K562 (cell line): ENCODE results near the gene KDM4C. TPM values are rescaled to one million over a fixed set of nuclear protein-coding genes. Genes with fewer than 3 reads are reported as not detected.

Experiments used
- ATAC-seq: fragments of 200-7000 bp; cut with Tn5 transposase; 3 replicates; pipeline ENCODE4 v1.9.1; 2020; ENCODE audit warnings: moderate library complexity
- BruUV-seq: library from RNA; stranded (reverse); fragments of 400-500 nt; replicated peaks from 2 replicates; lab custom pipeline; 2021; lab: Mats Ljungman, UMichigan
- CTCF ChIA-PET: fragments of 300-600 bp; formaldehyde crosslinking; extraction: SDS; loops from one replicate; lab custom pipeline; 2021; ENCODE audit warnings: low intra/inter-chr PET ratio; lab: Yijun Ruan, JAX
- POLR2A ChIA-PET: fragments of 300-600, 350-650 bp; sonication (Branson Sonifier 250); formaldehyde crosslinking; extraction: SDS; loops from one replicate; lab custom pipeline; 2021; ENCODE audit warnings: antibody characterized with exemption, inconsistent platforms; lab: Yijun Ruan, JAX
- DNase-seq, 4 experiments: peaks; one replicate each; pipeline versions ENCODE4 v3.0.0 to v3.0.0-alpha.2; 2011 to 2018; ENCODE audit warnings: low spot score in 3 of 4, mixed read lengths in 3 of 4; ENCODE audit errors: extremely low read depth in 1 of 4
- FAIRE-seq: peaks from 2 replicates; lab custom pipeline; 2011; peaks lifted over from hg19 to GRCh38; lab: Jason Lieb, UNC
- H2AFZ ChIP-seq: 2 replicates; pipeline ENCODE4 v1.6.0; 2011; ENCODE audit warnings: low read depth, low read length, control low read depth, inconsistent platforms
- H3K27ac ChIP-seq: fragments of 200-600 bp; 3 replicates; pipeline ENCODE4 v1.8.0; 2011; ENCODE audit warnings: low read depth, mild to moderate bottlenecking, control low read depth, inconsistent platforms, low read length, moderate library complexity, mixed read lengths; ENCODE audit errors: extremely low read depth
- H3K27me3 ChIP-seq, 2 experiments: fragments of 300-600 bp in 1 of 2; 2 replicates in 1 of 2; 3 replicates in 1 of 2; pipeline versions ENCODE4 v1.6.0 to v1.8.0; 2011; ENCODE audit warnings: inconsistent platforms in 2 of 2, low read length in 2 of 2, mild to moderate bottlenecking in 1 of 2, mixed read lengths in 1 of 2, moderate library complexity in 1 of 2; ENCODE audit not compliant: control insufficient read depth in 2 of 2, insufficient read depth in 2 of 2
- H3K36me3 ChIP-seq: fragments of 300-600 bp; 3 replicates; pipeline ENCODE4 v1.8.0; 2011; ENCODE audit warnings: mild to moderate bottlenecking, low read length, inconsistent platforms; ENCODE audit not compliant: control insufficient read depth, insufficient read depth
- H3K4me1 ChIP-seq, 2 experiments: fragments of 200-600 bp in 1 of 2; replicated peaks in 1 of 2; 2 replicates in 1 of 2; 3 replicates in 1 of 2; pipeline versions ENCODE4 v1.5.1 to v1.8.0; 2011; ENCODE audit warnings: inconsistent platforms in 2 of 2, low read length in 2 of 2, mild to moderate bottlenecking in 1 of 2, mixed read lengths in 1 of 2, moderate library complexity in 1 of 2; ENCODE audit not compliant: control insufficient read depth in 2 of 2, insufficient read depth in 2 of 2
- H3K4me2 ChIP-seq: 2 replicates; pipeline ENCODE4 v1.6.1; 2011; ENCODE audit warnings: low read length, control low read depth, inconsistent platforms, mixed read lengths; ENCODE audit not compliant: insufficient read depth
- H3K4me3 ChIP-seq: fragments of 200-600 bp; sonication (generic), shearing (Covaris generic); 2 replicates; pipeline ENCODE4 v1.5.1; 2016; ENCODE audit warnings: control low read depth, inconsistent platforms
- H3K79me2 ChIP-seq: fragments of 200-600 bp; 3 replicates; pipeline ENCODE4 v1.8.0; 2011; ENCODE audit warnings: low read length, inconsistent platforms; ENCODE audit not compliant: control insufficient read depth, insufficient read depth
- H3K9ac ChIP-seq, 2 experiments: 2 replicates each; pipeline versions ENCODE4 v1.6.0 to v1.6.1; 2011; ENCODE audit warnings: low read depth in 2 of 2, low read length in 2 of 2, control low read depth in 1 of 2, inconsistent platforms in 1 of 2, mild to moderate bottlenecking in 1 of 2, mixed read lengths in 1 of 2; ENCODE audit not compliant: insufficient read depth in 1 of 2
- H3K9me1 ChIP-seq: one replicate; pipeline ENCODE4 v1.6.0; 2011; ENCODE audit warnings: inconsistent platforms, mild to moderate bottlenecking, low read length, moderate library complexity; ENCODE audit not compliant: control insufficient read depth, insufficient read depth
- H3K9me3 ChIP-seq: replicated peaks from 2 replicates; pipeline ENCODE4 v1.5.1; 2011; ENCODE audit warnings: low read depth, low read length, inconsistent platforms; ENCODE audit not compliant: control insufficient read depth, insufficient read depth
- H4K20me1 ChIP-seq: replicated peaks from 2 replicates; pipeline ENCODE4 v1.6.1; 2011; ENCODE audit warnings: low read length, inconsistent platforms, mixed read lengths; ENCODE audit not compliant: control insufficient read depth, insufficient read depth
- ARHGAP35 ChIP-seq: fragments of 450-650 bp; IDR thresholded peaks from 2 replicates; pipeline ENCODE4 v1.6.1; 2018; ENCODE audit not compliant: partially characterized antibody
- JUN ChIP-seq, 2 experiments: sonication (generic) in 1 of 2; formaldehyde crosslinking in 1 of 2; IDR thresholded peaks; 2 replicates each; pipeline versions ENCODE4 v1.6.1 to v1.8.0; 2012 to 2022; ENCODE audit warnings: borderline replicate concordance in 2 of 2, mild to moderate bottlenecking in 2 of 2, improper control_type of control experiment in 1 of 2, low read depth in 1 of 2, low read length in 1 of 2, missing genetic modification reagents in 1 of 2
- JUNB ChIP-seq: fragments of 450-650 bp; formaldehyde crosslinking; conservative IDR thresholded peaks from 2 replicates; pipeline ENCODE4 v1.4.0; 2020; ENCODE audit warnings: mild to moderate bottlenecking
- SRF ChIP-seq, 2 experiments: fragments of 250-450, 450-650 bp in 1 of 2; sonication (Bioruptor Pico) in 1 of 2; sonication (generic) in 1 of 2; formaldehyde crosslinking; IDR thresholded peaks; 2 replicates each; pipeline versions ENCODE4 v1.5.0 to v1.5.1; 2020 to 2022; ENCODE audit warnings: mild to moderate bottlenecking in 1 of 2, missing genetic modification reagents in 1 of 2
- ZKSCAN8 ChIP-seq: fragments of 200-800 bp; sonication (Bioruptor generic); IDR thresholded peaks from 2 replicates; pipeline ENCODE4 v1.6.1; 2016; ENCODE audit warnings: missing genetic modification characterization, missing compliant biosample characterization
- WGBS: fragments of 100-300 bp; shearing (Covaris generic); methylation state at CpG from one replicate; pipeline ENCODE4 v1.1.6; 2016; ENCODE audit warnings: low coverage, mixed read lengths; ENCODE audit not compliant: insufficient coverage; ENCODE audit errors: missing lambda C conversion rate; 5-methylcytosine and 5-hydroxymethylcytosine counted together
- in situ Hi-C: fragments of 300-500 bp; cut with MboI; formaldehyde crosslinking; loops from 4 replicates; pipeline ENCODE4 v1.15.0; 2018; ENCODE audit warnings: inconsistent platforms, mixed read lengths
- intact Hi-C: fragments of 100-400 bp; cut with micrococcal nuclease; formaldehyde crosslinking; loops from 2 replicates; pipeline ENCODE4 v1.14.2; 2022
- polyA plus RNA-seq, 8 experiments: library from polyadenylated mRNA; depleted of rRNA in 4 of 8; stranded (reverse) in 5 of 8; unstranded in 3 of 8; fragments of >200 nt; fragmentation: Nextera tagmentation in 2 of 8; fragmentation: Illumina TruSeq in 1 of 8; extraction: Ambion mirVana in 2 of 8; extraction: Trizol in 1 of 8; gene quantifications; 2 replicates each; pipeline versions ENCODE4 v1.2.1 to v1.2.3, GENCODE V29; 2011 to 2014; ENCODE audit warnings: inconsistent platforms in 1 of 8, missing spikeins in 1 of 8
- total RNA-seq, 7 experiments: library from RNA; depleted of rRNA in 6 of 7; stranded (reverse); fragments of >200 nt in 6 of 7; fragmentation: Illumina TruSeq in 2 of 7; extraction: Trizol in 2 of 7; gene quantifications; 2 replicates each; pipeline versions ENCODE4 v1.2.1 to v1.2.3, GENCODE V29; 2011 to 2021; ENCODE audit warnings: low replicate concordance in 1 of 7
- TF ChIP-seq, protein P1 (sequence below): fragments of 250-450 bp; sonication (Bioruptor Pico); IDR thresholded peaks from 2 replicates; pipeline ENCODE4 v1.9.0; 2021; ENCODE audit warnings: mild to moderate bottlenecking

Gene KDM4C
- total and polyA plus RNA-seq, 9 of the 15 experiments (the other 6 are each of a cell fraction or from before 2014, with no cell fraction given) = 5.4 to 17.0 (median 12.6) TPM

DNA sequence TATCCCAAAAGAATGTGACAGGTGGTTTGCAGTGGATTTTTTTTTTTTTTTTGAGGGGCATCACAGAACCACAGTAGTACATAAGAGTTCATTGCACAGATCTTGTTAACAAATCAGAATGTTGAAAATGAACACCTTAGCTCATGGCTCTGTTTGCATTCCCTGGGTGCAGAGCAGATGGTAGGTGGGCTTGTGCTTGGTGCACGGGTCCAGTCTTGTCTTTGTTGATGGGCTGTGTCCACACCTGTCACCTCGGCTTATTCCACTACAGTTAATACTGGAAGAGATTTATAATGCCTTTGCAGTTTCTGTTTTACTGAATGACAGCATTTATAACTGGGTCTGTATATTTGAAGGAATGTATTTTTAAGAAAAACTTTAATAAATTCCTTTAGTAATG lies 146.6 kb downstream of the KDM4C start:
- no peak for FAIRE-seq
- Histone ChIP-seq H3K36me3 (no peaks in the 10 kb centered on the region), H3K27me3 (no peaks in the 10 kb centered on the region), H3K4me3 (no peak overlapping the region)
- no peak for TF ChIP-seq ARHGAP35
- TF ChIP-seq, protein P1, sequence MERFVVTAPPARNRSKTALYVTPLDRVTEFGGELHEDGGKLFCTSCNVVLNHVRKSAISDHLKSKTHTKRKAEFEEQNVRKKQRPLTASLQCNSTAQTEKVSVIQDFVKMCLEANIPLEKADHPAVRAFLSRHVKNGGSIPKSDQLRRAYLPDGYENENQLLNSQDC (CRISPR knock-in tag) = no peak
- no peak for TF ChIP-seq JUNB (CRISPR knock-in tag)
- no peak for TF ChIP-seq ZKSCAN8
- no peak for TF ChIP-seq JUN (IDR thresholded peaks at IDR 0.05; ENCODE audit: borderline replicate concordance, low read depth, low read length)
- TF ChIP-seq JUN (CRISPR knock-in tag; IDR thresholded peaks at IDR 0.05; ENCODE audit: borderline replicate concordance) = no peak
- TF ChIP-seq SRF (CRISPR knock-in tag; IDR thresholded peaks at IDR 0.05) = no peak
- TF ChIP-seq, all 486 proteins: peak for 0
- H3K27ac ChIP-seq = no peak overlapping the region
- no peaks in the 10 kb centered on the region; the same call in 2 of the 3 replicates for H3K79me2 ChIP-seq
- no peaks in the 10 kb centered on the region for H3K9me3 ChIP-seq
- peaks cover 0 to 3% of the 10 kb centered on the region in 2 experiments; a peak in 3 of 5 replicates for H3K4me1 ChIP-seq
- intact Hi-C loops = loop anchor here (10.0 kb wide), 1 partner anchor 360 kb away; no protein-coding TSS in a partner anchor
- no peak overlapping the region for H3K4me2 ChIP-seq
- CTCF ChIA-PET = interaction anchor here (0.7 kb wide), 1 partner anchor 311 kb away, joined by 3 read pairs; no protein-coding TSS in a partner anchor
- WGBS = 95% methylated on average over 2 of the region's 2 CpGs
- in situ Hi-C loops = loop anchor here (25.0 kb wide), 1 partner anchor 283 kb away; no protein-coding TSS in a partner anchor
- no peak overlapping the region for H2AFZ ChIP-seq
- H3K9me1 ChIP-seq = no peaks in the 10 kb centered on the region
- DNase-seq = no peak
- H3K9ac ChIP-seq = no peak overlapping the region
- ATAC-seq = no peak
- BruUV-seq = no TSS peak
- POLR2A ChIA-PET = interaction anchor here (0.6 kb wide), 1 partner anchor 324 kb away, joined by 4 read pairs; no protein-coding TSS in a partner anchor
- no peaks in the 10 kb centered on the region for H4K20me1 ChIP-seq
